Hair follicular keratinocyte (primary cell): ENCODE results near the gene SRGN. TPM values are rescaled to one million over a fixed set of nuclear protein-coding genes. Genes with fewer than 3 reads are reported as not detected.

ENCODE experiments used
- total RNA-seq: library from RNA; depleted of rRNA; stranded (reverse); fragments of >200 nt; gene quantifications from 2 replicates; pipeline ENCODE4 v1.2.3, GENCODE V29; 2015

SRGN gene, protein sequence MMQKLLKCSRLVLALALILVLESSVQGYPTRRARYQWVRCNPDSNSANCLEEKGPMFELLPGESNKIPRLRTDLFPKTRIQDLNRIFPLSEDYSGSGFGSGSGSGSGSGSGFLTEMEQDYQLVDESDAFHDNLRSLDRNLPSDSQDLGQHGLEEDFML
- 0.86 and 5.2 TPM in 2 replicates for total RNA-seq

DNA sequence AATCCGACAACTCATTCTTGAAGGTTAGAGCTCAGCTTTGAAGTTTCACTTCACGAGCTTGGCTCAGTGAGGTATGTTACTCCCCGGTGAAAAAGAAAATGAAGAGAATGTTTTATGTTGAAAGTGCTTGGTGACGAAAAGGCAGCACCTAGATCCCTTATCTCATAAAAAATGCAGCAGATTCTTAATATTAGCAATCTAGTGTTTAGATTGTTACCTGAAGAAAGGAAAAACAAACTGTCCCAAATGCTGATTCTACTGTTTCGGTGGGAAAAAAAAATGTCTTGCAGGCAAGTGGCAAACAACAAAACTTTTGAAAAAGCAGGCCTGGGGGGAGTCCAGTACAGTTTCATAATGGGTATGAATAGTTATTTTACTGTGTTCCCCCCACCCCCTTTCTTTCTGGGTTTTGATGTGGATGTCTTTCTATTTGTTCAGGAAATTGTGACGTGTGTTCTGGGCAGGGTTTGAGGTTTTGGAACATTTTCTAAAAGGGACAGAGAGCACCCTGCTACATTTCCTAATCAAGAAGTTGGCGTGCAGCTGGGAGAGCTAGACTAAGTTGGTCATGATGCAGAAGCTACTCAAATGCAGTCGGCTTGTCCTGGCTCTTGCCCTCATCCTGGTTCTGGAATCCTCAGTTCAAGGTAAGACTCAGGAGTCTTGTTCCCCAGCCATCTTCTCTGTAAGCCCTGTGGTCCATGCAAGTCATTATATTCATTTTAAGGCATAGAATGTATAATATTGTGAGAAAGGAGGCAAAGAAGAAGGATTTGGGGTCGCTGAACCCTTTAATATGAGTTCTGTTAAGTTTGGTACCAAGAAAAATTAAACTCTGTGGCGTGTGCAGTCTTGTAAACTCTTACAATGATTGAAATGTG, at the start of gene SRGN:
Gene SRGN (plus strand): TSS at position 514 of the 881 bp plus-strand sequence. CDS start 55 bp downstream, at position 569.

DNA sequence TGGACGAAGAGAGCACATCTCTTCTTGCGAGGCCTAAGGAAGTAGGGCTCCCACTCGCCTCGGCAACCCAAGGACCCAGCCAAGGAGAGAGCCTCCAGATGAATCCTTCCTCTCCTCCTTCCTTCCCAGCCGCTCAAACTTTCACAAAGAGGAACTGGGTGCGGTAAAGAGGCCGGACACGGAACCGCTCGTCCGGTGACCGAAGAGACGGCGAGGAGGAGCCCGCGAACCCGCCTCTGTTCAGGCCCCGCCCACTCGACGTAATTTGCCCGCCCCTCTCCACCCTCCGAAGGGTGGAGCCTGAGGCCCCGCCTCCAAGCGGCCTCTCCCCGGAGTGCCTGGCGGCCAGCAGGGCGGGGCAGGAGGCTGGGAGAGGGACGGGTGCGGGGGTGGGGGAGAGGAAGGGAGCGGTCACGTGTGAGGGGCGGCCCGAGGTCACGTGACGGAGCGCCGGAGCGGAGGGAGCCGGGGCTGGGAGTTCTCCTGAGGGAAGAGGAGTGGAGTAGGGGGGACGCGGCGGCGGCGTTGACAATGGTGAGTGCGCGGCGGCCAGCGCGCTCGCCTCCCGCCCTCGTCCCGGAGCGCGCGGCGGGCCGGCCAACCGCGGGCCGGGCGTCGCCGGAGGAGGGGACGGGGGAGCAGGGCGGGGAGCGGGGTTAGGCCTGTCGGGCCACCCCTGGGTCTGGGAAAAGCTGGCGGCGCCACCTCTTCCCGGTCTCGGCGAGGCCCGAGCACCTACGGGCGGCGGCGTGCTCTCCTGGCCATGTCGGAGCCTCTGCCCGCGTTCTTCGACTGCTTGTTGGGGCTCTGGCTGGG, 36.1 kb downstream of the SRGN start, which contains the start of gene VPS26A:
Gene VPS26A (plus strand): TSS at position 432 of the 816 bp plus-strand sequence. CDS start 100 bp downstream, at position 532.

Other genes with a start within 250 kb of the SRGN start
- 40.9 and 41.7 TPM in 2 replicates for gene DDX50, start 186.8 kb upstream of the SRGN start, total RNA-seq
- 83.7 and 120 TPM in 2 replicates for gene DDX21, start 131.9 kb upstream of the SRGN start, total RNA-seq
- gene KIFBP, start 99.3 kb upstream of the SRGN start, total RNA-seq = 28.8 and 35.5 TPM in 2 replicates
- 19.3 and 21.1 TPM in 2 replicates for gene VPS26A, start 36.1 kb downstream of the SRGN start, total RNA-seq
- 21.8 and 30.1 TPM in 2 replicates for gene SUPV3L1, start 92.1 kb downstream of the SRGN start, total RNA-seq
- 0.08 and 0.27 TPM in 2 replicates for gene HKDC1, start 132.2 kb downstream of the SRGN start, total RNA-seq
- 143 and 163 TPM in 2 replicates for gene HK1, start 190.4 kb downstream of the SRGN start, total RNA-seq